Stimulated activated CD4-positive, alpha-beta T cell treated with anti-CD3 and anti-CD28 coated beads, Interleukin-2, amount 100 ng/mL, for 24 hours (primary cell): Measurements from ENCODE around the gene GANAB.
A peak's percentile ranks its signal among the peaks of the same experiment; 100 is the strongest.
"Not testable (repeated sequence)": the region's sequence is repeated elsewhere in the genome, so short reads cannot be mapped to it uniquely, and the experiment has no call there.

ENCODE experiments used
- DNase-seq, 2 donors: peaks; one replicate each; pipeline ENCODE4 v3.0.0-alpha.2; 2020

The GANAB gene

GRCh38 chr11:62600367-62601121 is 45.9 kb downstream of the GANAB start:
- DNase-seq: no peak

- peak in 1 of 2 donors; percentile 34 for DNase-seq
These were observed 46.5 kb downstream of the GANAB start for GRCh38 chr11:62599901-62600300.

GRCh38 chr11:62599069-62599696 is 47.2 kb downstream of the GANAB start:
- DNase-seq: peak; percentile 93 to 96

DNA sequence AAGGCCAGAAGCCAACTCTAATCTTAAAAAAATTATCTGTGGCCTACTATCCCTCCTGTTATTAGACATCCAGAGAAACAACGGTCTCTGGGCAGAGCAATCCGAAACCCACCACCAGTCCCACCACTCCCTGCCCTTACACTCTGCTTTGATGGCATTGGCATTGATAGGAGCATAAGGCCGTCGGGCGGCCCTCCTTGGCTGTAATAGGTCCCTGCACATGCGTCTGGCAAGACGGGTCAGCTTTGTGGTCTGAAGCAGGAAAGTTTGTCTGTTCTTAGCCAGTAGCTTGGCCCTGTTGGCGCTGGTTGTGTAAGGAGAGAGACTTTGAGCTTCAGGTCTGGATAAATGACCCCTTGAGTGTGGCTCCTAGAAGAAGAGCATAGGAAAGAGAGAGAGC is 51.3 kb downstream of the GANAB start:
- no peak for DNase-seq

DNA sequence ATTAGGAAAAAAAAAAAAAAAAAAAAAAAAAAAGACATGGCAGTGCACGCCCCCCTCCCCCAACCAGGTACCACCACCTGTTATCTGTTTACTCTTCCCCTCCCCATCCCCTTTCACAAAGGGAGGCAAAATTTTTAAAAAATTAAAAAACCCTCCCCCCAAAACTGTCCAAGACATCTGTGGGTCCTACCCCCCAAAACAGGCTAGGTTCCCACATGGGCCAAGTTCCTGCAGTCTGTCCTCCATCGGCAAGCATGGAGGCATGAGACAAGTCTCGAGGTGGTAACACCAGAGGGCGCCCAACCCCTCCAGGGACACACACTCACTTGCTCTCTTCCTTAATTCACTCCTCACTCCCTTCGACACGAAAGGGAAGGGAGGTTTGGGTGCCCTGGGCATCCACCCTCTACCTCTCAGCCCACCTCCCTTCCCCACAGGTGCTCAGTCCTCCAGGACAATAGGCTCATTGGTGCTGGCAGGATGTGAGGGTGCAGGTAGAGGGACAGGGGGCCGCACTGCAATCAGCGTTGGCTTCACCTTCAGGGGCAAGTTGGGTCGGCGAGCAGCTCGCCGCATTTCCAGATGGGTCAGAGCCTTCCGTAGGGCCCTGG is 52.9 kb downstream of the GANAB start:
- peak; percentile 82 to 83 for DNase-seq

DNA sequence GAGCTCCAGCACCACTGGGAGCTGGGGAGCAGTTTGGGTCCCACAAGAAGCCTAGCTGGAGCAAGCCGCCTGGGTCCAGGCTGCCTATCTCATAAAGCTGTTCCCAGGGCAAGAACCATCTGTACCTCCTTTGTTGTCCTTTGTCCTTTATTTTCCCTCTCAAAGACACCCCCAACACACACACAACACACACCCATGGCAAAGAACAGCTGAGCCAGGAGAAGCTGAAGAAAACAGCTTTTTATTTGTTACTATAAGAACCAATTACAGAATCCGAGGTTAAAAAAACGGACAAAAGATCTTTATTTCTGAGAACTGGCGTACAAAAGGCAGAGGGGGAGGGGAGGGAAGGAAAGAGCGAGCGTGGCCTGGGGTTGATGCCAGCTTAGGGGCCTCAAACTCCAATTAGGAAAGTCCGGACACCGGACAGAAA is 53.4 kb downstream of the GANAB start:
- no peak for DNase-seq

GRCh38 chr11:62592146-62592815 is 54.1 kb downstream of the GANAB start:
- DNase-seq: no peak

DNA sequence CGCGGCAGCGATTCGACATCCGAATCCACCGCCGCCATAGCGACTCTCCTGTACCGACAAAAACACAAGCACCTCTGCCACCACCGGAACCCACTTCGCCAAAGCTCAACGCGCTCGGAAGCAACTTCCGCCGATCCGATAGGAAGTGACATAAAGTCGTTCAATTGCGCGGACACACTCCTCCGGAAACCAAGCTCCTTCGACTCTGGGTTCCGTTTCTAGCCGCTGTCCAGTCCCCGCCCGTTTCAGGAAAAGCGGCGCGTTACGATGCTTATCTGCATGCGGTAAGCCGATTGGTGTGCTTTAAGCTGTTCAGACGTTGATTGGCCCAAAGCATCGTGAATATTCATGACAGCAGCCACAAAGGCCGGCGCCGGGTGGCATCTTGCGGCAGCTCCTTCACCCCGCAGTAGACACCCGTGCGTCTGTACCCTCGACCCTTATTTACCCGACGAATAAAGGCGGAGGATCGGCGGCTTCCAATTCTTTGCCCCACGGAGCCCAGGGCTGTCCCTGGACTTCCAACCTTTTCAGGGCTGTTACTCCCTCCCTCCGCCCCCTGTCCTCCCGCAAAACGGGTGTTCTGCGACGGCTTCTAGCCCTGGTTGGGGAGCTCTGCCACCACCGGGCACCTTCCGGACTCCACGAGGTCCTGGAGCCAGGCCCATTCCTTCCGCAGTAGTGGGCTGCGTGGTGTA is 54.8 kb downstream of the GANAB start, which contains the start of gene TUT1:
Gene TUT1 (minus strand): TSS at position 76 of the 698 bp plus-strand sequence. CDS start 38 bp downstream, at position 38.
- DNase-seq: peak; percentile 93 to 94

DNA sequence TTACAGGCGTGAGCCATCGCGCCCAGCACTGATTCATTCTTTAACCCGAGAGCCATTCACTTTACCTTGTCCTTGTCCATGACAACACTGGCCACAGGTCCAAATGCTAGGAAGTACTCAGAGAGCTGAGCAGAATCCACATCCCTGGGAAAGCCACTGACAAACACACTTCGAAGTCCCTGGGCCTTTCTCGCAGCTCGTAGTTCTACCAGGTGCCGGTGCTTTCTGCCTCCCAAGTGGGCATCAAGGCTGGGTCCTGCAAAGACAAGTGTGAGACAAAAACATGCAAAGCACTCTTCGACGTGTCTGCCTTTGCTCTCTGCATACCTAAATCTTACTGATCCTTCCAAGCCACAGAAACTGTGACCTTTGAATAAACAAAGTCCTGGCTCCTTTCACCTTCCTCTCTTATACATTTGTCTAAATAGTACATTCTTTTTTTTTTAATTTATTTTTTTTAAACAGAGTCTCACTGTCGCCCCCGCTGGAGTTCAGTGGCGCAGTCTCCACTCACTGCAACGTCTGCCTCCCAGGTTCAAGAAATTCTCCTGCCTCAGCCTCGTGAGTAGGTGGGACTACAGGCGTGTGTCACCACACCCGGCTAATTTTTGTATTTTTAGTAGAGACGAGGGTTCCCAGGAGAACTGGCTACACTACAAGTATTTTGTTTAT is 57.3 kb downstream of the GANAB start:
- DNase-seq: peak in 1 of 2 donors; percentile 38

DNA sequence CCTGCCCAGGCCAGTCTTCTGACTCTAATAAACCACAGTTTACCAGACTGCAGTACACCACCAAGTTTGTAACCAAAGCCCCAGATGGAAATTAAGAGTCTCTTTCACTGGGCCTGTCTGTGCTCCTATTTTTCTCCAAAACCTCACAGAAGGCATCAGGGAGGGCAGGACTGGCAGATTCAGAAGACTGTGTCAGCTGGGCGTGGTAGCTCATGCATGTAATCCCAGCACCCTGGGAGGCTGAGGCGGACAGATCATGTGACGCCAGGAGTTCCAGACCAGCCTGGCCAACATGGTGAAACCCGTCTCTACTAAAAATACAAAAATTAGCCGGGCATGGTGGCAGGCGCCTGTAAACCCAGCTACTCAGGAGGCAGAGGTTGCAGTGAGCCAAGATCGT is 61.1 kb downstream of the GANAB start:
- DNase-seq: not testable (repeated sequence)

GRCh38 chr11:62581735-62582134 is 64.7 kb downstream of the GANAB start:
- not testable (repeated sequence) for DNase-seq

DNA sequence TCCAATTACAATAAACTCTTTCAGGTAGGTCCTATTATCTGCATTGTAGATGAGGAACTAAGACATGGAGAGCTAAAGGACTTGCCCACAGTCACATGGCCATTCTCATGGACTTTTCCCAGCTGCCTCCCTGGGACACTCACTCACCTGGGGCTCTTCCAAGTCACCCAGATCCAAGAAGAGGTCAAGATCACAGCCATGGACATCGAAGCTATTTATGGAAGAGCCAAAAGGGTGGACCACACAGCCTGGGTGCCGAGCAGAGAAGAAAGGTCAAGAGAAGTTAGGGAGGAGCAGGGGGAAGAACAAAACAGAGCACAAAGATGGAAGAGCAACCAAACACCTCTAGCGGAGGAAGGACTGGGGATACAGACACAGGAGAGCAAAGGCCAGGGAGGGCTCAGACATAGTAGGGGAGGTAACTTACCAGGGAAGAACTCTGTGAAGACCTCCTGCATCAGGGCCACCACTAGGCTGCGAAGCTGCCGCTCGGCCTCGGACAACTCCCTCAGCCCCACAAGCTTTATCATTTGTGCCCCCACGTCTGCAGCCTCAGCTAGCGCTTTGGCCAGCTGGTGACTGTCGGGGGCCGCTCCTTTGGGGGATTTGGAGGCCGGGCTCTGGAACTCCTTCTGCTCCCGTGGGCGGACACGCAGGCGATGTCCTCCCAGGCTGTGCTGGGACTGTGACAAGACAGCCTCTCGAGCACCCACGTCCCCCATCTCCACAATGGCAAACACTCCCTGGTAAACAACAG is 65.3 kb downstream of the GANAB start:
- no peak for DNase-seq

DNA sequence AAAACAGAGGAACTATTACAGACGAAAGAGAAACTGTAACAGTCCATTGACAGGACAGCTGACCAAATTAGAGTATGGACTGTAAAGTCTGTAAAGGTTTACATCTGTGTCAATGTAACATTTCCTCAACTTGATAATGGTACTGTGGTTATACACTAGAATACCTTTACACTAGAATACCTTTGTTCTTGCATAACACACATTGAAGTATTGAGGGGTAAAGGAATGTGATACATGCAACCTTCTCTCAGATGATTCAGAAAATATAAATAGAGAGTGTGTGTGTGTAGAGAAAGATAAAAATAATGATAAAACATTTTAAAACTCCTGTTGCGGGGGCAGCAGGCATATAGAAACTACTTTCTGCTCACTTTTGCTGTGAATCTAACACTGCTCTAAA is 67.2 kb downstream of the GANAB start:
- no peak for DNase-seq

DNA sequence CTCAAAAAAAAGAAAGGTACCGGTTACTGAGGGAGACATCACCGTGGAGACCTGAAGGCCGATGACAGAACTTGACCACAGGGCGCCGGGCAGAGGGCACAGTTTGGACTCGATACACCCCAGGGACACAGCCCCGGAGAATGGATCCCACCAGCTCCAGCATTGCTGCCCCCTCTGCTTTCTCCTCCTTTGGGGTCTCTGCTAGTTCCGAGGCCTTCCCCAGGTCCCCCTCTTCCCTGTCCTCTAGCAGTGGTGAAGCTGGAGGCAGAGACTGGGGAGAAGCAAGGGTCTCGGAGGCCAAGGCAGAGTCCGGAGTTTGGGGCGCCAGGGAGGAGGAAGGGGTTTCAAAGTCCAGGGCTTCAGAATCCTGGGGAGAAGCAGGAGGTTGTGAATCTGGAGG is 67.9 kb downstream of the GANAB start:
- no peak for DNase-seq

GRCh38 chr11:62577046-62577714 is 69.2 kb downstream of the GANAB start:
- no peak for DNase-seq

GRCh38 chr11:62575837-62576236 is 70.6 kb downstream of the GANAB start:
- no peak for DNase-seq

DNA sequence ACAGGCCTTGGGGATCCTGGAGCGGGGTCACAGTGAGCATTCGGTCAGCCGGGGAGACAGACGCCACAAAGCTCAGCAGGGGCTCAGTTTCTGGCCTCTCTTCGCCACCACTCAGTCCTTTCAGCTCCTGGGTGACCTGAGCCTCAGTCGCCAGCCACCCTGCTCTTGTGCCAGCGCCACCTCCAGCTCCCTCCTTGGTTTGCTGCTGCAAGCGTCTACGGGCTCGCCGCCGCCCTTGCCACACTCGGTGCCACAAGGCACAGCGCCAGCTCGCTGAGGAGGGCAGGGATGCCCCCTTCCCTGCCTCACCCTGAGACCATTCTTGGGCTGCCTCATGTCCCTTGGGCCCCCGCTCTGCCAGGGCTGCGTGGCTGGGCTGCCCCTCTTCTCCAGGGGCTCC is 71.3 kb downstream of the GANAB start:
- DNase-seq: no peak
